HG02763 (cell line): ENCODE results near the gene PHETA2.

ENCODE experiments used
- ATAC-seq: cut with Tn5 transposase; IDR thresholded peaks from one replicate; pipeline ENCODE4 v1.9.1; 2021; ENCODE audit warnings: mild to moderate bottlenecking, moderate library complexity; ENCODE audit not compliant: unreplicated experiment

Gene PHETA2, protein sequence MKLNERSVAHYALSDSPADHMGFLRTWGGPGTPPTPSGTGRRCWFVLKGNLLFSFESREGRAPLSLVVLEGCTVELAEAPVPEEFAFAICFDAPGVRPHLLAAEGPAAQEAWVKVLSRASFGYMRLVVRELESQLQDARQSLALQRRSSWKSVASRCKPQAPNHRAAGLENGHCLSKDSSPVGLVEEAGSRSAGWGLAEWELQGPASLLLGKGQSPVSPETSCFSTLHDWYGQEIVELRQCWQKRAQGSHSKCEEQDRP

DNA sequence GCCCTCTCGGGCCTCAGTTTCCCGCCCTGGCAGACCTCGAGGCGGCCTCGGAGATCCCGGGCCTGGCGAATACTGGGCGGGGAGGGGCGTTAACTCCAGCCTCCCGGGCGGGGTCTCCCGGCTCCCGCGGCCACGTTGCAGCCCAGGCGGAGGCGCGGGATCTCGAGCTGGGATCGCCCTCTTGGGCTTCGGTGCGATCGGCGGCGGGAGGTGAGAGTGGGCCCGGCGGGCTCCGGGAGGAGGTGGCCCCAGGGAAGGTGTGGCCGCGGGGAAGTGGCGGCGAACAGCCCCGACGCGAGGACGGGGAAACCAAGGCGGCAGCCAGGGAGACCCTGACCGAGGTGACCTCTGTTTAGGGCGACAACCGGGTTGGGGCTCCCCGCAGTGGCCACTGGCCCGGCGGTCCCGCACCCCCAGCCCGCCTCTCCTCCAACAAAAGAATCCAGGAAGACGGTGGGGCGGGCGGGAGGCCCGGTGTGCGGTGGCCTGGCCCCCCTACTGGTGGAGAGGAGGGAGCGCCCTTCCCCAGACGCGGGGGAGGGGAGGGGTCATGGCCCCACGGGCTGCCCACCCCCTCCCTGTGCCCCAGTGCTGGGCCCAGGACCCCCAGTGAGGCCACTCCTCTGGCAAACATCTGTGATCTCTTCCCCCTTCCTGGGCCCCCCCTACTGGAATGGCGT, at the start of gene PHETA2:
PHETA2 (plus strand) TSS at position 117 of the 680 bp plus-strand sequence. CDS start 3,046 bp downstream, outside the sequence.
- no peak for ATAC-seq

DNA sequence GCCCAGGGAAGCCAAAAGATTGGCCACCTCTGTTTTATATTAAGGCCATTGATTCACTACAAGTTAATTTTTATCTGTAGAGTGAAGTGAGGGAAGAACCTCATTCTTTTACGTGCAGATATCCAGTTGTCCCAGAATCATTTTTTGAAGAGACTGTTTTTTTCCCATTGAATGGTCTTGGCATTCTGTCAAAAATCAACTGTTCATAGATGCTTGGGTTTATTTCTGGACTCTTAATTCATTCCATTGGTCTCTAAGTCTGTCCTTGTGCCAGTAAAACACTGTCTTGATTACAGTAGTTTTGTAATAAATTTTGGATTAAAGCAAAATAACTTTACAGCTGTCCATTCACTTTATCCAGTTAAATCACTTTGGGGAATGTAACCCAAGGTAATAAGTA, 48.6 kb upstream of the PHETA2 start:
- no peak for ATAC-seq

DNA sequence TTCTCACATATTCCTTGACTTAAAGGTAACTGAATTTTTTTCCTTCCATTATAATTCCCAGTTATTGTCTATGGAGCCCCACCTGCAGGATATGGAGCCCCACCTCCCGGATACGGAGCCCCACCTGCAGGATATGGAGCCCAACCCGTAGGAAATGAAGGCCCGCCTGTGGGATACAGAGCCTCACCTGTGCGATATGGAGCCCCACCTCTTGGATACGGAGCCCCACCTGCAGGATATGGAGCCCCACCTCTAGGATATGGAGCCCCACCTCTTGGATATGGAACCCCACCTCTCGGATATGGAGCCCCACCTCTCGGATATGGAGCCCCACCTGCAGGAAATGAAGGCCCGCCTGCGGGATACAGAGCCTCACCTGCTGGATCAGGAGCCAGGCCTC, 47.3 kb upstream of the PHETA2 start:
- ATAC-seq = no peak

DNA sequence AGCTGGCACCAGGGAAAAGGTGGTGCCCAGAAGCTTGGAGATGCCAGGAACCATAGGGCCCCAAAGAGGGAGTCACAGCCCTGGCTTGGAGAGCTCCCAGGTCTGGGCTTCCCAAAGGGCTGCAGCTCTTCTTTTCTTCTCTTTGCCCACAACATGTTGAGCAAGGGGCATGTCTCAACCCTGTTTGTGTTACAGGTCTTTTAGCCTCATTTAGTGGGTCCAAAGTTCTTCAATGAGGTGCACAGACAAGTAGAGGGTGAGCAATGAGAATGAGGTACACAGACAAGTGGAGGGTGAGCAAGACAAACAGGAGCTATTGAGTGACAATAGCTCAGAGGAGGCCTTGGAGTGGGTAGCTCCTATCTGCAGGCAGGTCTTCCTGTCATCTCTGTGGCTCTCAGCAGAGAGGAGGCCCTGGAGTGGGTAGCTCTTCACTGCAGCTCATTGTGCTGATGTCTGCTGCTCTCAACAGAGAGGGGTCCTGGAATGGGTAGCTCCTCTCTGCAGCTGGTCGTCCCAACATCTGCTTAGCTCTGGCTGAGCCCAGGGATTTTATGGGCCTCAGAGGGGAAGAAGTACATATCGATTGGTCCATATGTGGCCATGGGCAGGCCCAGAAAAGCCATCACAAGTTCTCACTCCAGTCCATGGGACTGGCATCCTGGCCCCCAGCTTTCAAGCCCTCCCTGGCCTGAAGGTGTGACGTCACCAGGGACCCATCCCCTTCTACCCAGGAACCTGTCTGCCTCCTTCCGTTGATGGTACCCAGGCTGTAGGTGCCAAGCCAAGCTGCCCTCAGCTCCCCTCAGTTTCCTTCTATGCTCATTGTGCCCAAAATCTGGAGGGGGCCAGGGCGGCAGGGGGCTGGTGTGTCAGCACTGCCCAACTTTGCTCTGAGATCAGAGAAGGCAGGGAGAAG, 40.5 kb upstream of the PHETA2 start:
- ATAC-seq = no peak

DNA sequence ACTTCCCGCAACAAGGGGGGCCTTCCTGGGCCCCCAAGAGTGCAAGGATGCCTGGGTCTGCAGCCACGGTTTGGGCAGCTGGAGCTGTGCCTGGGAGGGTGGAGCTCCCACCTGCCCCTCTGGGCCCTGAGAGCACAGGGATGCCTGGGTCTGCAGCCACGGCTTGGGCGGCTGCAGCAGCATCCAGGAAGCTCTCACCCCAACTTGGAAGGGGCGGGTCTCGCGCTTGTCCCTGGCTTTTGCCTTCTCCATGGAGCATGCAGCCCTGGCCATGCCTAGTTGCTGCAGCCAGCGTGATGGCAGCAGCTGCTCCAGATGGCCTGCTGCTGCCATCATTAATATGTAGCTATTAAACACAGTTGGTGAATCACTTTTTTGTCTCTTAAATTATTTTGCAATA, 38.8 kb upstream of the PHETA2 start:
- ATAC-seq = no peak

DNA sequence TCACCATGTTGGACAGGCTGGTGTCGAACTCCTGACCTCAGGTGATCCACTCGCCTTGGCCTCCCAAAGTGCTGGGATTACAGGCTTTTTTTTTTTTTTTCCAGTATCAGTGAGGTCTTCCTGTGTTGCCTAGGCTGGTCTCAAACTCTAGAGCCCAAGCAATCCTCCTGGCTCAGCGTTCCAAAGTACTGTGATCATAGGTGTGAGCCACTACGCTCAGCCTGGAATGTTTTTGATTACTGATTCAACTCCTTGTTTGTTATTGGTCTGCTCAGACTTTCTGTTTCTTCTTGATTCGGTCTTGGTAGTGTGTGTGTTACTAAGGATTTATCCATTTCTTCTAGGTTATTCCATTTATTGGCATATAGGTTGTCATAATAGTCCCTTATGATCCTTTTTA, 34.8 kb upstream of the PHETA2 start:
- no peak for ATAC-seq

DNA sequence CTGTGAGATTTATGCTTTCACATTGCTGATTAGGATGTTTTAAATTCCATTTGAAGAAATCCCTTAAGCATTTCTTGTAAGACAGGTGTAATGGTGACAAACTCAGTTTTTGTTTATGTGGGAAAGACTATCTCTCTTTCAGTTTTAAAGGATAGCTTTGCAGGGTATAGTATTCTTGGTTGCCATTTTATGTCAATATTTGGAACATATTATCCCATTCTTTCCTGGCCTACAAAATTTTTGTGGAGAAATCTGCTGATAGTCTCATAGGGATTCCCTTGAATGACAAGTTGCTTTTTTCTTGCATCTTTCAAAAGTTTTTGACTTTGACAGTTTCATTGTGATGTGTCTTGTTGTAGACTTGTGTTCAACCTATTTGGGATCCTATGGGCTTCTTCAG, 32.3 kb upstream of the PHETA2 start:
- no peak for ATAC-seq

DNA sequence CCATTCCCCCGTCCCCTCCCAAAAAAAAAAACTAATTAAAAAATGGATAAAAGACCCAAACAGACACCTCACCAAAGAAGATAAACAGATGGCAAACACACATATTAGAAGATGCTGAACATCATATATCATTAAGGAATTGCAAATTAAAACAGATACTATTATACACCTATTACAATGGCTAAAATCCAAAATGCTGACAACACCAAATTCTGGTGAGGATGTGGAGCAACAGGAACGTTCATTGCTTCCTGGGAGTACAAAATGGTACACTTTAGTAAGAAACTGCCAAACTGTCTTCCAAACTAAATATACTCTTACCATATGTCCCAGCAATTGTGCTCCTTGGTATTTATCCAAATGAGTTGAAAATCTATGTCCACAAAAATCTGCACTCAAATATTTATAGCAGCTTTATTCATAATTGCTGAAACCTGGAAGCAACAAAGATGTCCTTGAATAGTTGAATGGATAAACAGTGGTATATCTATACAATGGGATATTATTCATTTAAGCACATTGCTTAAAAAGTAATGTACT, 23.3 kb upstream of the PHETA2 start:
- ATAC-seq = no peak

DNA sequence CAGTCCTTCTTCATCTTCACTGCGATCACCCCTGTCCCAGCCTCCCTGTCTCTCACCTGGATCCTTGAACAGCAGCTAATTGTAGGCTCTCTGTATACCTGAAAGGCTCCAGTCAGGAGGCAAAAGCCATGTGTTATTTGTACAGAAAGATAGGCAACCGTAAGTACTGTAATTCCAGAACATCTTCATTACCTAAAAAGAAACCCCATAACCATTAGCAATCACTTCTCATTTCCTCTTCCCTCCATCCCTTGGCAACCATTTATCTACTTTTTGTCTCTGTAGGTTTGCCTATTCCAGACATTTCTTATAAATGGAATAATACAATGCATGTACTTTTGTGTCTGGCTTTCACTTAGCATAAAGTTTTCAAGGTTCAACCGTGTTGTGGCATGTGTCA, 21.3 kb upstream of the PHETA2 start:
- ATAC-seq = no peak

DNA sequence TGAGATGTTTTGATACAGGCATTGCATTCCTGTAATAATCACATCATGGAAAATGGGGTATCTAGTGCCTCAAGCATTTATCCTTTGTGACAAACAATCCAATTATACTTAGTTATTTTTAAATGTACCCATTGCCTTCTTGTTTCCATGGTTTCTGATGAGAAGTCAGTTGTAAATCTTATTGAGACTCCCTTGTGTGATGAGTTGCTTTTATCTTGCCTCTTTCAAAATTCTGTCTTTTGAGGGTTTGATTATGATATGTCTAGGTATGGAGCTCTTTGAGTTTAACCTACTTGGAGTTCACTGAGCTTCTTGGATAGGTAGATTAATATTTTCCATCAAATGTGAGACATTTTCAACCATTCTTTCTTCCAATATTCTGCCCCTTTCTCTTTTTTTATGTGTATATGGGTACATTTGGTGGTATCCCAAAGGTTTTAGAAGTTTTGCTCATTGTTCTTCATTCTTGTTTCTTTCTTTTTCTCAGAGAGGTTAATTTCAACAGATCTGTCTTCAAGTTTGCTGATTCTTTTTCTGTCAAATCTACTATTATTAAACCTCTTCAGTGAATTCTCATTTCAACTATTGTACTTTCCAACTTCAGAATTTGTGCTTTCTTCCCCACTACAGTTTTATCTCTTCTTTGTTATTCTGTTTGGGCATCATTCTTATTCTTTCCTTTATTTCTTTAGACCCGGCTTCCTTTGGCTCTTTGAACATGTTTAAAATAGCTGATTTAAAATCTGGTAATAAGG, 17.1 kb upstream of the PHETA2 start:
- ATAC-seq = no peak

DNA sequence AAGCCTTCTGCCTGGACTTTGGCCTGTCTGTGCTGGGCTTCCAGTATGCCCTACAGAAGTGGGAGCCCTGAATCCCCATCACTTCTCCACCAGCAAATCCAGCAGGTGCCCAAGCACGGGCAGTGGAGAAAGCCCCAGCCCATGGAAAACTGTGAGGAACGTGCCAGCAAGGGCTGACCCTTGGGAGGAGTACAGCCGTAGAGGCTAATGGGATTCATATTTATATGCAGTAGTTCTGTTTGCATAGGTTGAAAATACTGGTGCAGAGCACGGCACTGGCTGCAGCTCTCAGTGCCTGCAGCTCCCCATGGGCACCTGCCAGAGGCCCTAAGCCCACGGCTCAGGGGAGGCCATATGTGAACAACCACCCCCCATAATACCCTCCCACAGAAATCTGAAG, 13.6 kb upstream of the PHETA2 start:
- ATAC-seq = no peak

DNA sequence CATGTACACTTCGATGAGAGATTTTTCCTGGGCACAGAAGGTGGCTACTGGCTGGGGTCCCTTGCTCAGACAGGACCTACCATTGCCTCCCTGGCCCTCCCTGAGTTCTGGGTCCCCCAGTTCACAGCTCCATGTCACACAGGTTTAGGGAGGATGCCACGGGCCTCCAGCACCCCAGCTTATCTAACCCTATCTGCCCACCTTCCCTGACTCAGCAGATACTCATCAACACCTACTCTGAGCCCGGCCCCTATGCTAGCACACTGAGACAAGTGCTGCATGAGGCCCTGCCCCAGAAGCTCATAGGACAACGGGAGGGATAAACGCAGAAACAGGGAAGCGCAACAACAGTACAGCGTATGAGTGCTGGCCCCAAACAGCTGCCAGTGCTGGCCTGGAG, 13.0 kb upstream of the PHETA2 start:
- ATAC-seq = no peak

DNA sequence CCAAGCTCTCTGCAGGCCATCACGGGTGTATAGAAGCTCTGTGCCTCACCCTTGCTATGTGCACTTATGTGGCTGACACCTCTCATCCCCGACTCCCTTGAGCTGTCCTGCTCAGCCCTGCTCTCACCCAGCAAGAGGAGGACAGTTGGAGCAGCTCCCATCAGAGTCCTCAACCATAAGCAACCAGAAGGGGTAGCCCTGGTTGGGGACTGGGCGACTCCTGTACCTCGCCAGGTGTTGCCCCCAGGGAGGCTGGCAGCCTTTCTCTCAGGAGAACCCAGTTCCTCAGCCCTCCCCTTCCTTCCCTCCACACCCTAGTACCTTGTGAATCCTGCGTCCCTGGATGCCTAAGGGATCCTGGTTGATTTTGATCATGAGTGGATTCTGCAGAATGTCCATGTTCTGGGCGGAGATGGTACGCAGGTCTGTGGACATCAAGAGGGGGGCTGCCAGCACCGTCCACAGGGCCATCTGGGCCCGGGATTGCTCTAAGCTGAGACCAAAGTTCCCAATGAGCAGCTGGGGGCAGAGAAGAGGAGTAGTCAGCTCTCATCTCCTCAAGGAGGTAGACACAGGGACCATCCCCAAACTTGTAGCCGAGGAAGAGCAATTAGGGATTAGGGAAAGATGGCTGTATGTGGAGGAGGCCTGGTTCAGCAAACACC, 11.4 kb upstream of the PHETA2 start:
- no peak for ATAC-seq

DNA sequence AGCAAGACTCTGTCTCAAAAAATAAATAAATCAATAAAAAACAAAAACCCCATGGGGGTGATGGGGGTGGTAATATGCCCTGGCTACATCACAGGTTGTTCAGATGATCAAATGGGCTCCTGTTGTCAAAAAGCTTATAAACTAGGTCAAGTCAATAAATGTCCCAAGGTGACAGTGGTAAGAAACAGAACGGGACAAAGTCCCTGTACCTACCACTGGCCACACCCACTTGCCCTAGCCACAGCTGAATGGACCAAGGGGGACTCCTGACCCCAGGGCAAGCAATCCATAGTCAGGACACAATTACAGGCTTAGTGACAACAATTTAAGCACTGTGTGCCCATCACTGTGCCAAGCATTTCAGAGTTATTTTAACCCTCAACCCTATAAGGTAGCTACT, 9.4 kb upstream of the PHETA2 start:
- ATAC-seq = no peak

DNA sequence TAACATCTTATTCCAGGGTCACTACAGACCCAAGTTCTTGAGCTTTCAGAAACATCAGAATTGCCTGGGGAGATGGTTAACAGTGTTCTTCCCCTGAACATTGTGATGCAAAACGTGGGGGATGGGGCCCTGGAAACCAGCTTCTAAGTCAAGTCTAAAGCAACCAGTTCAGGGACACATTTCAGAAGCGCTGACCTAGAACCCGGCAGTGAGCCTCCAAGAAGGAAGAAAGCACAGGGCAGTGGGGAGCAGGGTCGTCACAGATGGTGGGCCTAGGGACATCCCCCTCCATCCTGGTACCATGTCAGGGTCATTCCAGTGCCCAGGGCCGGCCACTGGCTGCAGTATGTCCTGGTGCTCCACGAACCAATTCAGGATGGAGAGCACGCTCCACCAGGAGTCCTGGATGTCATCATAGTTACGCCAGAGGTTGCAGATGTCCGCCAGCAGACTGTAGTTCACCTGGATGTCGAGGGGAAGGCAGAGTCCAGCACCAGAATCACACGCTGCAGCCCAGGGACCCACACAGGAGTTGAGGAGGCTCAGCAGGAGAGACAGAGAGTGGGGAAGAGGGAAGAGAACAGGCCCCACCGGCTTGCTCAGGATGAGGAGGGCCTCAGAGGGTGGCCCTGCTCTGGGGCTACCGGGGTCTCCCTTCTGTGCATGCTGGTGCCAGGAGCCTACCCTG, 8.5 kb upstream of the PHETA2 start:
- ATAC-seq = no peak

DNA sequence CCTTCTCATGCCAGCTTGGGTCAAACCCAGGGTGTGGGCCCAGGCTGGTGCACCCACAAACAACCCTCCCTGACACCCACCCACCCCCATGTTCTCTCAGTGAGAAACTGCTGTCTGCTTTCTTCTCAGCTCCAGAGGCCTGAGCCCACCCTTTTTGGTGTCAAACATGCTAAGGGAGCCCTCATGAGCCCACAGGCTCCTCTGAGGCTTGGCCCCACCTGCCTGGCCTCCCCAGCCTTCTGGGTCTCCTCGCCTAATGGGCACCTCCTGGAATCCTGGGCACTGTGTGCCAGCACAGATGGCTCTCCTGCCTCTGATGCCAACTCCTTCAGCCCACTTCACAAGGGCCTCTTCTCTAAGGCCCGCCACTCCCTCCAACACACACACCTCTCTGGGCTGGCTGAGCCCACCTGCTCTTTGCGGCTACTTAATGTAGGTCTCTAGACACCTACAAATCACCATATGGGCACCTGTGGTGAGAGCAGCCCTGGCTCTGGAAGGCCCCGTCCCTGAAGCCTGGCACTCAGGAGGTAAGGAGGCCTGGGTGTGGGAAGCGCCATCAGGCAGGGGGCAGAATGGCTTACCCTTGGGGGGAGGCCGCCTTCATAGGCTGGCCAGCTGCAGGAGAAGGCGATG, 7.8 kb upstream of the PHETA2 start:
- no peak for ATAC-seq

DNA sequence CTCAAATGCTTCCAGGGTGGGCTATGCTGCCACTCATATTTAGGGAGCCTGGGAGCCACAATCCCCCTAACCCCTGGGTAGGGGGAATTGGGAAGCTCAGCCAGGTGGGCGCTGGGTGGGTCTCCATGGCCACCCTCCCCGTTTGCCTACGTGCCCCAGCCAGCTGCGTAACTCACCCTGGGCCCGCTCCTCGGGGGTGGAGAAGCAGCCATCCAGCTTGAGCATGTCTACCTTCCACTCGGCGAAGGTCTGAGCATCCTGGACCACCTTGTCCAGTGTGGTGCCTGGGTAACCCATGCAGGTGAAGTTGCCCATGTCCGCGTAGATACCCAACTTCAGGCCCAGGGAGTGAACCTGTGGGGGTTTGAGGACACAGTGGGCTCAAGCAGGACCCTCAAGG, 7.1 kb upstream of the PHETA2 start:
- no peak for ATAC-seq

DNA sequence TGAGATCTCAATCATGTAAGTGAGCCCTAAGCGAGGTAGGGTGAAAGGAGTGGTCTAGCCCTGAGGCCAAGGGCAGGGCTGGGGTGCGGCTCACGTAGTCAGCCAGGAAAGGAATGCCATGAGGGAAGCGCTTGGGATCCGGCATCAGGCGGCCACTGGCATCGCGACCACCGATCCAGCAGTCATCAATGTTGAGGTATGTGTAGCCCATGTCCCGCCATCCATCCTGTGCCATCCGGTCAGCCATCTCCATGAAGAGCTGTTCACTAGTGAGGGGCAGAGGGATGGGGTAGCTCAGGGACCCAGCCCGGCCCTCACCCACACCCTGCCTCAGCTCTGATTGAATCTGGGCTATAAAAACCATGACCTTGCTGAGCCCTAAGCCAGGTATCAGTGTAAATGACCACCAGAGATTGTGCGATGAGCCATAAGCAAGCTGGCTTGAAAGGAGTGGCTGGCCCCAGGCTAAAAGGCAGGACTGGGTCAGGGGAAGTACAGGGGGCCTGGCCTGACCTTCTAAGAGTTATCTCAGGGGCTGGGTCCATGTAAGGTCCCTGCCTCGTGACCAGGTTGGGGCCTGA, 6.3 kb upstream of the PHETA2 start:
- no peak for ATAC-seq

DNA sequence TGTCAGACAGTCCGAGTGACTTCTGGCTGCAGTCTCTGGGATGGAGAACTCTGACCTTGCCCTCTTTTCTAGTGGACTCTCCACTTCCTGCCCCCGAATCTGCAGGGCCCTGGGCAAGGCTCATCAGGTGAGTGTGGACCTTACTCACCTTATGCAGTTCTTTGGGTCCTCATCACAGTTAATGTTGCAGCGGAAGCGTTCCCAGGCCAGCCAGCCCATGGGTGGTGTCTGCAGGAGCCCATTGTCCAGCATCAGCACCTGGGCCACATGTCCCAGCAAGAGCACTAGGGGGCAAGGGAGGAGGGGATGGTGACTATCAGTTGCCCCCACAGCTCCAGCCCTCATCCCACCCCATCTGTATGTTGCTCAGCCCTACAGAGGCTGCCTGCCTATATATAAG, 5.8 kb upstream of the PHETA2 start:
- ATAC-seq = no peak
